K562 (cell line): ENCODE results near the gene ABCA3. TPM values are rescaled to one million over a fixed set of nuclear protein-coding genes. Genes with fewer than 3 reads are reported as not detected.

Source experiments
- ADNP ChIP-seq: fragments of 200-800 bp; sonication (Bioruptor generic); IDR thresholded peaks from 2 replicates; pipeline ENCODE4 v1.6.1; 2016; ENCODE audit warnings: missing genetic modification characterization, missing compliant biosample characterization
- CC2D1A ChIP-seq: fragments of 450-650 bp; IDR thresholded peaks from 2 replicates; pipeline ENCODE4 v1.6.1; 2017; ENCODE audit warnings: mild to moderate bottlenecking
- FOXA3 ChIP-seq, 2 experiments: fragments of 450-650 bp in 1 of 2; sonication (generic) in 1 of 2; formaldehyde crosslinking; IDR thresholded peaks in 1 of 2; conservative IDR thresholded peaks in 1 of 2; 2 replicates each; pipeline versions ENCODE4 v1.4.0 to v1.8.0; 2020 to 2022; ENCODE audit warnings: mild to moderate bottlenecking in 2 of 2, missing genetic modification reagents in 1 of 2
- GABPB2 ChIP-seq: fragments of 250-450 bp; sonication (Bioruptor Pico); conservative IDR thresholded peaks from 2 replicates; pipeline ENCODE4 v1.5.1; 2021; ENCODE audit warnings: mild to moderate bottlenecking
- HIVEP1 ChIP-seq: fragments of 250-450 bp; sonication (Bioruptor Pico); IDR thresholded peaks from 2 replicates; pipeline ENCODE4 v1.4.0; 2020; ENCODE audit warnings: mild to moderate bottlenecking
- ILK ChIP-seq: fragments of 450-650 bp; IDR thresholded peaks from 2 replicates; pipeline ENCODE4 v1.6.1; 2016; ENCODE audit warnings: missing genetic modification characterization, low read depth, mild to moderate bottlenecking, missing compliant biosample characterization, moderate library complexity, borderline replicate concordance
- MAFG ChIP-seq: fragments of 450-650 bp; conservative IDR thresholded peaks from 2 replicates; pipeline ENCODE4 v1.6.1; 2016; ENCODE audit warnings: missing genetic modification characterization, missing compliant biosample characterization
- NFATC3 ChIP-seq: fragments of 450-650 bp; IDR thresholded peaks from 2 replicates; pipeline ENCODE4 v1.6.1; 2017; ENCODE audit warnings: mild to moderate bottlenecking
- PHF8 ChIP-seq: fragments of 200-600 bp; sonication (generic); IDR thresholded peaks from 2 replicates; pipeline ENCODE4 v1.6.1; 2012; ENCODE audit warnings: mixed run types, mild to moderate bottlenecking, inconsistent platforms, low read length, moderate library complexity, borderline replicate concordance
- PTRF ChIP-seq: fragments of 450-650 bp; IDR thresholded peaks from 2 replicates; pipeline ENCODE4 v1.6.1; 2016; ENCODE audit warnings: mild to moderate bottlenecking, missing genetic modification characterization, missing compliant biosample characterization
- RBM34 ChIP-seq: fragments of 200-400 bp; formaldehyde crosslinking; IDR thresholded peaks from 2 replicates; pipeline ENCODE4 v1.6.1; 2018; ENCODE audit warnings: low read length, borderline replicate concordance; ENCODE audit not compliant: insufficient read depth
- SIX5 ChIP-seq, 2 experiments: IDR thresholded peaks; 2 replicates each; pipeline ENCODE4 v1.6.1; 2011; ENCODE audit warnings: low read length in 2 of 2, borderline replicate concordance in 1 of 2, low read depth in 1 of 2, mild to moderate bottlenecking in 1 of 2, moderate library complexity in 1 of 2; ENCODE audit not compliant: insufficient read depth in 1 of 2
- SNIP1 ChIP-seq: fragments of 450-650 bp; IDR thresholded peaks from 2 replicates; pipeline ENCODE4 v1.7.1; 2017; ENCODE audit warnings: low read depth, mild to moderate bottlenecking
- TAF1 ChIP-seq: IDR thresholded peaks from 2 replicates; pipeline ENCODE4 v1.6.1; 2011; ENCODE audit warnings: mild to moderate bottlenecking, low read length, moderate library complexity; ENCODE audit not compliant: insufficient read depth, control insufficient read depth, severe bottlenecking; ENCODE audit errors: extremely low read depth
- YBX1 ChIP-seq: fragments of 450-650 bp; IDR thresholded peaks from 2 replicates; pipeline ENCODE4 v1.7.1; 2016; ENCODE audit warnings: mild to moderate bottlenecking
- ZKSCAN1 ChIP-seq: fragments of 150-350 bp; IDR thresholded peaks from 2 replicates; pipeline ENCODE4 v1.6.1; 2016; ENCODE audit warnings: low read depth, low read length
- ZNF121 ChIP-seq: sonication (generic); formaldehyde crosslinking; conservative IDR thresholded peaks from 2 replicates; pipeline ENCODE4 v1.8.0; 2022; ENCODE audit warnings: missing genetic modification reagents
- ZNF436 ChIP-seq: fragments of 250-450, 450-650 bp; sonication (Bioruptor Pico); formaldehyde crosslinking; IDR thresholded peaks from 2 replicates; pipeline ENCODE4 v1.7.0; 2020; ENCODE audit warnings: mild to moderate bottlenecking
- ZNF766 ChIP-seq: fragments of 200-800 bp; sonication (Bioruptor generic); conservative IDR thresholded peaks from 2 replicates; pipeline ENCODE4 v1.6.1; 2016; ENCODE audit warnings: missing genetic modification characterization, missing compliant biosample characterization
- polyA plus RNA-seq, 8 experiments: library from polyadenylated mRNA; depleted of rRNA in 4 of 8; stranded (reverse) in 5 of 8; unstranded in 3 of 8; fragments of >200 nt; fragmentation: Nextera tagmentation in 2 of 8; fragmentation: Illumina TruSeq in 1 of 8; extraction: Ambion mirVana in 2 of 8; extraction: Trizol in 1 of 8; gene quantifications; 2 replicates each; pipeline versions ENCODE4 v1.2.1 to v1.2.3, GENCODE V29; 2011 to 2014; ENCODE audit warnings: inconsistent platforms in 1 of 8, missing spikeins in 1 of 8
- total RNA-seq, 7 experiments: library from RNA; depleted of rRNA in 6 of 7; stranded (reverse); fragments of >200 nt in 6 of 7; fragmentation: Illumina TruSeq in 2 of 7; extraction: Trizol in 2 of 7; gene quantifications; 2 replicates each; pipeline versions ENCODE4 v1.2.1 to v1.2.3, GENCODE V29; 2011 to 2021; ENCODE audit warnings: low replicate concordance in 1 of 7
- TF ChIP-seq, protein P1 (sequence below): fragments of 250-450 bp; sonication (Bioruptor Pico); IDR thresholded peaks from 2 replicates; pipeline ENCODE4 v1.5.0; 2022; ENCODE audit warnings: mild to moderate bottlenecking
- TF ChIP-seq, protein P2 (sequence below): fragments of 250-450 bp; sonication (Bioruptor Pico); IDR thresholded peaks from 2 replicates; pipeline ENCODE4 v1.8.0; 2022; ENCODE audit warnings: moderate library complexity, mild to moderate bottlenecking, inconsistent platforms
- TF ChIP-seq, protein P3 (sequence below): fragments of 450-650 bp; formaldehyde crosslinking; IDR thresholded peaks from 2 replicates; pipeline ENCODE4 v1.4.0; 2020; ENCODE audit warnings: mild to moderate bottlenecking, moderate library complexity
- TF ChIP-seq, protein P4 (sequence below): sonication (generic); formaldehyde crosslinking; IDR thresholded peaks from 2 replicates; pipeline ENCODE4 v1.8.1; 2023; ENCODE audit warnings: mild to moderate bottlenecking, missing genetic modification reagents, moderate library complexity

The ABCA3 gene
- total and polyA plus RNA-seq, 9 of the 15 experiments (the other 6 are each of a cell fraction or from before 2014, with no cell fraction given) = 0.66 to 23.7 (median 6.9) TPM

DNA sequence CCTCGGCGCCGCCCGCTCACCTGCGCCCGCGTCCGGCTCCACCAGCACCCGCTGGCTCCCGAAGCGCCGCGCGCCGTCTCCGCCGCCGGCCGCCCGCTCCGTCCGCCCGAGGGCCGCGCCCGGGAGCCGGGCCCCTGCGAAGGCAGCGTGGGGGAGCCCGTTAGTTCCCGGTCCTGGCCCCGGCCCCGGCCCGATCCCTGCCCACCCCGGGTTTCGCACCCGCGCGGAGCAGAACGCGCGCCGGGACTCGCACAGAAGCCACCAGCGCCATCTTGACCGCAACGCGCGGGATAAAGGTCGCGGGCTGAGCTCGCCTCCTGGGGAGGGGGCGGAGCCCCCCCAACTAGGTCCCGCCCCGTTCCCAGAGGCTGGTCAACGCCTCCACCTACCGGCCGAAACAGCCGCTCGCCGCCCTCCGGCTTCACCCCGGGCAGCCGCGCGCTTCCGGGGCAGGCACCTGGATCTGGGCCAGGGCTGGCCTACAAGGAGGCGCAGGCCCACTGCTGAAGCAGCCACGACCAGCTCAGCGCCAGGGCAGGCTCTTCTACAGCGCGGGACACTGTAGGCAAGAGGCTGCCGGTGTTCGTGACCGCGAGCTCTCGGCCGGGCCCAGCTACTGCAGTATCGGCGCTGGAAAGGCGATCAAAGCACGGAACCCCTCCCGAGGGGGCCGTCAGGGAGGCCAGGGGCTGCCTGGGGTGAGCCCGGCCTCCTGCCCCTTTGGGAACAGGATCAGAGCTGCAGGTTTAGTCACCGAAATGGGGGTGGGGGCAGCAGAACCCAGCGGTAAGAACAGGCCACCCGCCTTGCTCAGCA is 89.0 kb downstream of the ABCA3 start, which contains the start of gene ECI1 (continued):
- TF ChIP-seq, protein P1, sequence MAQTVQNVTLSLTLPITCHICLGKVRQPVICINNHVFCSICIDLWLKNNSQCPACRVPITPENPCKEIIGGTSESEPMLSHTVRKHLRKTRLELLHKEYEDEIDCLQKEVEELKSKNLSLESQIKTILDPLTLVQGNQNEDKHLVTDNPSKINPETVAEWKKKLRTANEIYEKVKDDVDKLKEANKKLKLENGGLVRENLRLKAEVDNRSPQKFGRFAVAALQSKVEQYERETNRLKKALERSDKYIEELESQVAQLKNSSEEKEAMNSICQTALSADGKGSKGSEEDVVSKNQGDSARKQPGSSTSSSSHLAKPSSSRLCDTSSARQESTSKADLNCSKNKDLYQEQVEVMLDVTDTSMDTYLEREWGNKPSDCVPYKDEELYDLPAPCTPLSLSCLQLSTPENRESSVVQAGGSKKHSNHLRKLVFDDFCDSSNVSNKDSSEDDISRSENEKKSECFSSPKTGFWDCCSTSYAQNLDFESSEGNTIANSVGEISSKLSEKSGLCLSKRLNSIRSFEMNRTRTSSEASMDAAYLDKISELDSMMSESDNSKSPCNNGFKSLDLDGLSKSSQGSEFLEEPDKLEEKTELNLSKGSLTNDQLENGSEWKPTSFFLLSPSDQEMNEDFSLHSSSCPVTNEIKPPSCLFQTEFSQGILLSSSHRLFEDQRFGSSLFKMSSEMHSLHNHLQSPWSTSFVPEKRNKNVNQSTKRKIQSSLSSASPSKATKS (CRISPR knock-in tag) = no peak
- TF ChIP-seq, protein P2, sequence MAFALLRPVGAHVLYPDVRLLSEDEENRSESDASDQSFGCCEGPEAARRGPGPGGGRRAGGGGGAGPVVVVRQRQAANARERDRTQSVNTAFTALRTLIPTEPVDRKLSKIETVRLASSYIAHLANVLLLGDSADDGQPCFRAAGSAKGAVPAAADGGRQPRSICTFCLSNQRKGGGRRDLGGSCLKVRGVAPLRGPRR (CRISPR knock-in tag) = no peak
- 0 out of 2 replicates have a peak, but pooled peaks have one; percentile 4 for TF ChIP-seq HIVEP1 (CRISPR knock-in tag)
- no peak for TF ChIP-seq ZNF121 (CRISPR knock-in tag)
- TF ChIP-seq, protein P3, sequence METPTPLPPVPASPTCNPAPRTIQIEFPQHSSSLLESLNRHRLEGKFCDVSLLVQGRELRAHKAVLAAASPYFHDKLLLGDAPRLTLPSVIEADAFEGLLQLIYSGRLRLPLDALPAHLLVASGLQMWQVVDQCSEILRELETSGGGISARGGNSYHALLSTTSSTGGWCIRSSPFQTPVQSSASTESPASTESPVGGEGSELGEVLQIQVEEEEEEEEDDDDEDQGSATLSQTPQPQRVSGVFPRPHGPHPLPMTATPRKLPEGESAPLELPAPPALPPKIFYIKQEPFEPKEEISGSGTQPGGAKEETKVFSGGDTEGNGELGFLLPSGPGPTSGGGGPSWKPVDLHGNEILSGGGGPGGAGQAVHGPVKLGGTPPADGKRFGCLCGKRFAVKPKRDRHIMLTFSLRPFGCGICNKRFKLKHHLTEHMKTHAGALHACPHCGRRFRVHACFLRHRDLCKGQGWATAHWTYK (CRISPR knock-in tag) = 0 out of 2 replicates have a peak, but pooled peaks have one; percentile 14
- TF ChIP-seq ADNP = no peak
- no peak for TF ChIP-seq ILK (tag)
- no peak for TF ChIP-seq FOXA3 (CRISPR knock-in tag; conservative IDR thresholded peaks at IDR 0.05 in 1 of 2, IDR thresholded peaks at IDR 0.05 in 1 of 2)
- TF ChIP-seq ZNF766 (CRISPR knock-in tag) = peak; percentile 6; the same call in 1 of the 2 replicates
- no peak for TF ChIP-seq PTRF (tag)
- no peak for TF ChIP-seq ZNF436 (CRISPR knock-in tag)
- no peak for TF ChIP-seq GABPB2
- no peak for TF ChIP-seq NFATC3
- TF ChIP-seq, protein P4, sequence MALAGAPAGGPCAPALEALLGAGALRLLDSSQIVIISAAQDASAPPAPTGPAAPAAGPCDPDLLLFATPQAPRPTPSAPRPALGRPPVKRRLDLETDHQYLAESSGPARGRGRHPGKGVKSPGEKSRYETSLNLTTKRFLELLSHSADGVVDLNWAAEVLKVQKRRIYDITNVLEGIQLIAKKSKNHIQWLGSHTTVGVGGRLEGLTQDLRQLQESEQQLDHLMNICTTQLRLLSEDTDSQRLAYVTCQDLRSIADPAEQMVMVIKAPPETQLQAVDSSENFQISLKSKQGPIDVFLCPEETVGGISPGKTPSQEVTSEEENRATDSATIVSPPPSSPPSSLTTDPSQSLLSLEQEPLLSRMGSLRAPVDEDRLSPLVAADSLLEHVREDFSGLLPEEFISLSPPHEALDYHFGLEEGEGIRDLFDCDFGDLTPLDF (CRISPR knock-in tag) = peak; percentile 60; the same call in 1 of the 2 replicates
- TF ChIP-seq YBX1 = no peak
- no peak for TF ChIP-seq SNIP1
- TF ChIP-seq PHF8 = peak; percentile 72; the same call in 1 of the 2 replicates
- TF ChIP-seq RBM34 = no peak; the same call in 1 of the 2 replicates
- TF ChIP-seq ZKSCAN1 = no peak; the same call in 1 of the 2 replicates
- peak; percentile 98 for TF ChIP-seq TAF1
- TF ChIP-seq MAFG (tag) = no peak
- TF ChIP-seq CC2D1A = no peak
- no peak for TF ChIP-seq SIX5 (IDR thresholded peaks at IDR 0.05; ENCODE audit: borderline replicate concordance in 1 of 2, insufficient read depth in 1 of 2, low read depth in 1 of 2, low read length in 2 of 2)
